ENCODE data around the gene AKAP13.

Gene AKAP13

DNA sequence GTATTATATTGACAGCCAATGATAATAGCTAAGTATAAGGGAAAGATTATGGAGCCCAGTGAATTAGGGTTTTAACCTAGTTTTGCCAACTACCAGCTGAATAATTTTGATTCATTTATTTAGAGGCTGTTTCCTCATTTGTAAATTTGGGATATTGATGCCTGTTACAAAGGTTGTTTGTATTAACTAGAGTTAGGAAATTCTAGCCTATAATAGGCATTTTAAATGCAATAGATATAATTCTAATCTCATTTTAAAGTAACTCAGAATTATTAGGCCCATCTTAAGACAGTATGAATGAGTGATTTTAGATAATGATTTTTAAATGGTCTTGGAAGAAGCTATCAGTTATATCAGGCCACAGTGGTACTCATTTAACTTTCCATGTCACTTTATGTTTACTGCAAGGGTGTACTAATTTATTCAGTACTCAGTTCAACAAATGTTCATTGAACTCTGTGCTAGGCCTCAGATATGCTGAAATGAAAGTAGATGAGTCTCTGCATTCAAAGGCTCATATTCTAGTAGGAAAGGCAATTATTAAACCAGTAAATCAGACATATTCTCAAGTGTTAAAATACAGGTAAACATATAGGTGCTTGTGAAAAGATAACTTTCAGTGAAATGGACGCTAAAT, 213.5 kb downstream of the AKAP13 start:
- no peak for DNase-seq (ENCODE audit: low read depth in 2 of 2)

GRCh38 chr15:85595804-85596536, 215.6 kb downstream of the AKAP13 start:
- DNase-seq (ENCODE audit: low read depth in 2 of 2), result no peak

GRCh38 chr15:85597155-85597815, 216.9 kb downstream of the AKAP13 start:
- DNase-seq (ENCODE audit: low read depth in 2 of 2), result no peak

- no peak for DNase-seq (ENCODE audit: low read depth in 2 of 2)
These were observed 217.8 kb downstream of the AKAP13 start for GRCh38 chr15:85598219-85598618.

GRCh38 chr15:85598718-85599398, 218.5 kb downstream of the AKAP13 start:
- no peak for DNase-seq (ENCODE audit: low read depth in 2 of 2)

GRCh38 chr15:85600001-85600400, 219.6 kb downstream of the AKAP13 start:
- DNase-seq (ENCODE audit: low read depth in 2 of 2), result no peak

DNA sequence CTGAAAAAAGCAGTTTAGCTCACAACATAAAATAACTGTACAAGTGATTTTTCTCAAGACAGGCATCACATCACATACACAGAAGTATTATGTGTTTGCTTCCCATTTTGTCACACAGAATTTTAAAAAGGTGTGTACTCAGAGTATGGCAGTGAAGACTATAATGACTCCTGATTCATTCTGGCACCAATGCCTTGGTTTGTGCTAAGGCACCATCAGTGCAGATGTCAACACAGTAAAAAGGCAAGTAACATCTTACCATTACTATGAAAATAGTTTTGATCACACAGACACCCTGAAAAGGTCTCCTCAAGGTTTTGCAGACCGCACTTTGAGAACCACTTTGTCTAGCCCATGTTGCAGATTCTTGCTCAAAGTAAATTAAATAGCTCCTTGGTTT, 222.8 kb downstream of the AKAP13 start:
- DNase-seq (ENCODE audit: low read depth in 2 of 2), result no peak

GRCh38 chr15:85603703-85604102, 223.3 kb downstream of the AKAP13 start:
- DNase-seq (ENCODE audit: low read depth in 2 of 2), result no peak

DNA sequence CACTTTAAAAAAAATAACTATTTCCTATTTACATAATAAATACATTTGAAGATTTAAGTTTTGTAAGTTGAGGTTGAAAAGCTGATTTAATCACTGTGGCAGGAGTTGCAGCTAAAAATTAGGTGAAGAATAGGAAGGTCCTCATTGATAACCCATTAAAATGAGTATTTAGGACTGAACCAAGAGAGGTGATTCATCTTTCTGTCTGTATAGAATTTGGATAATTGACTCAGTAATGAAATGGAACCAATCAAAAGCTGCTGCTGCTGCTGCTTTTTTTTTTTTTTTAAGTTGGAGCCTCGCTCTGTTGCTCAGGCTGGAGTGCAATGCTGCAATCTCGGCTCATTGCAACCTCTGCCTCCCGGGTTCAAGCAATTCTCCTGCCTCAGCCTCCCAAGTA, 223.8 kb downstream of the AKAP13 start:
- DNase-seq (ENCODE audit: low read depth in 2 of 2), result no peak

DNA sequence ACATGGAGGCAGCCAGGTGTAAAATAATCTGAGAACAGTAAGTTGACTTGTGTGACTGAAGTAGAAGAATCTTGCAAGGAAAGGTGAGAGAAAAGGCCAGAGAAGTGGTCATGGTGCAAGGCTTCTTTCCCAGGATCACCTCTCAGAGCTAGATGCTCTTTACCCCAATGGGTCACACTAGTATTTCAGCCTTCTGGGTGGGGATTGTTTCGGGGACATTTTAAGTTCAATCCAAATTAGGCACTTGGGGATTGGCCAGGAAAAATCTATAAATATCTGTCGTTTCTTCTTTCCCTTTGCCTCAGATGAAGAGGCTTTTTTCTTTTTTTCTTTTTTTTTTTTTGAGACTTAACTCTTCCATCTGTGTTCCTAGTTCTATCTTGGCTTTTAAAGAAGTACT, 226.3 kb downstream of the AKAP13 start:
- no peak for DNase-seq (ENCODE audit: low read depth in 2 of 2)

DNA sequence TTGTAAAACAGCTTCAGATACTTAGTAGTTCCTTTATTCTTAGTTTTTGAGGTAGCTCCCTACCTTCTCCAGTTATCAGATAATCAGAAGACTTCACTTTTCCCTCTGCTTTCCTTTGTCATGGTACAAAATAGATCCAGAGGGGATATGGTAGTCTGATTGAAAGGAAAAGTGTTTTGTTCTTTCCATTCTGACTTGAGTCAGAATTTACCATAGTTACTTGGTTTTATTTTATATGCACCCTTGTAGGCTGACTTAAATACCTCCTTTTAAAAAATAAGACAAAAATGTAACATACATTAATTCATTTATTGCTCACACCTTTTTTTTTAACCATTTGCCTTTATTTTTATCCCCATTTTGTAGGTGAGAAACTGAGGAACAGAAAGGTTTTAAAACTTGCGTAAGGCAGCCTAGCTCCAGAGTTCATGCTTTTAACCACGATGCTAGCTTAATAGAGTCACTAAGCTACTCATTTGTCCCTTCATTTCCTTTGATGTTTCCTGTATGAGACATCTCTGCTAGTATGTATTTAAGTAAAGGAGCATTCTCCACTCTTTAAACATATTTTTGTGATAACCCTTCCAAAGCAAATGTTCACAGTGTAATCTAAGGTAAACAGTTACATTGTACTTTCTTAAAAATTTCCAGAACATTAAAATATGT, 226.9 kb downstream of the AKAP13 start:
- no peak for DNase-seq (ENCODE audit: low read depth in 2 of 2)

DNA sequence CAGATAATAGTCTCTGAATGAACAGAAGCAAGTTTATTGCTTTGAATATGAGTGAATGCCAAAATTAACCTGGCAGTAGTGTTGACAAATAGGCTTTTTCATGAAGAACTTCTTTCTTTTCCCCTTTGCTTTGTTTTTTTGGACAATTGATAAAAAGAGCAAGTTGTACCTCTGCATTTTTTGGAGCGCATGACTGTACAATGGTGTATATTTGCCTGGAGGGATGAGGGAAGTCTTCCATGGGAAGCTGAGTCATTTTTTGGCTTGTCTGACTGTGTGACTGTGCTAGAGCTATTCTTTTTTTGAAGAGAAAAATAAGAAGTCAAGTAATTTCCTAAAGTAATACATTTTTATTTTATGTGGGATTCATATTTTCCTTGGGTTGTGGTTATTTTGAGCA, 227.4 kb downstream of the AKAP13 start:
- no peak for DNase-seq (ENCODE audit: low read depth in 2 of 2)

GRCh38 chr15:85609492-85609891, 229.1 kb downstream of the AKAP13 start:
- DNase-seq (ENCODE audit: low read depth in 2 of 2), result no peak

GRCh38 chr15:85611361-85611760, 231.0 kb downstream of the AKAP13 start:
- DNase-seq (ENCODE audit: low read depth in 2 of 2), result no peak

- DNase-seq (ENCODE audit: low read depth in 2 of 2), result no peak
These were observed 233.7 kb downstream of the AKAP13 start for GRCh38 chr15:85614059-85614458.

- DNase-seq (ENCODE audit: low read depth in 2 of 2), result no peak
These were observed 235.5 kb downstream of the AKAP13 start for GRCh38 chr15:85615930-85616329.

DNA sequence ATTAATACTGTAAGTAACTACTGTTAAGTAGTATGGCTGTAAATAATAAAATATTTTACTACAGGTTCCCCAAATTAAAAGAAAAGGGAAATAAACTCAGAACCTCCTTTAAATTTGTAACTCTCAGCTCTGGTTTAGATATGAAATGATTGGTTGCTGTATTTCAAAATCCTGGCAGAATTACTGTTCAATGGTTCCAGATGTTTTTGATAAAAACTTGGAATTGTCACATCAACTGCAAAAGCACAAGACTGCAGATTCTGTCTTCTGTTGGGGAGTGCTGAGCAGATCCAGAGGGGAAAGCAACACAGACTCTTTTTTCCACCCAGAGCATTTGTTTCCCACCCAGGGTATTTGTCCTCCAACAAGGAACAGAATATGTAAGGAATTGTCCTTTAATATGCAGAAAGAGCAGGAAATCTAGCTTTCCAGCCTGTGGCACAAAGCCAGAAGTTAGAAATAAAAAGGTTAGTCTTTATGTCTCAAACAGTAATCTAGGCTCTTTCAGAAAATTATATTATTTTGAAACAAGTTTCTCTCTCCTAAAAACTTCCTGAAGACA, 236.2 kb downstream of the AKAP13 start:
- DNase-seq (ENCODE audit: low read depth in 2 of 2), result no peak

DNA sequence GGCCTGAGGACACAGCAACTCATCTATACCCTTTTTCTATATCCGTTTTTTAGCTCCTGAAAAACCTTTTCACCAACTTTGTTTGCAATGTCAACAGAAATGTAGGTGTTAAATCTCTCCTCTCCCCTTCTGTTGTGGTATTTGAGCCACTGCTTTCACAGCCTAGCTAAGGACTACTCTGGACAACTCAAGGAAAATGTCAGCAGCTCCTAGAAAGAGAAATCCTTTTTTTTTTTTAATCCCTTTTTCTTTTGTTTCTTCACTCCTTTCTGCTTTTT, 237.8 kb downstream of the AKAP13 start:
- DNase-seq (ENCODE audit: low read depth in 2 of 2), result no peak

DNA sequence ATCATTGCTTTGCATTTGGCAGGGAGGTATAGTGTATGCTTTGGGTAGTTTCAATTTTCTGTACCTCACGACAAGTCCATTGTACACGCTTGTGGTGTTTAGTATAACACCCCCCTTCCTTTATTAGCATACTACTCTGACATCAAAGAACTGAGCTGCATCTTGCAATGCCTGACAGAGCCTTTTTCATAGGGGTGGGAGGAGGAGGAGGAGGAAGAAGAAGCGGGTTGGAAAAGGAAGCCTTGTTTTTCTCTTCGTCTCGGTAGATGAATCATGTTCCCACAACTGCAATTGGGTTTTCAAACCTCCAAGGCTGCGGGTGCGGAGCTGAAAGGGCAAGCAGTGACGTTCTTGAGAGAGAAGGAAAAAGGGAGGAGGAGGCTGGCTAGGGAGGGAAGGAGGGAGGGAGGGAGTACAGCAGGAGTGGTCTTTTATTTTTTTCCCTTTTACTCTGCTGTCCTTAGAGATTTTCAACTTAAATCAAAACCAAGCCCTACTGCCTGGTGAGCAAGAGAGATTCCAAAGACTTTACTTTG, 238.6 kb downstream of the AKAP13 start:
- DNase-seq (ENCODE audit: low read depth in 2 of 2), result peak; percentile 45 to 58

DNA sequence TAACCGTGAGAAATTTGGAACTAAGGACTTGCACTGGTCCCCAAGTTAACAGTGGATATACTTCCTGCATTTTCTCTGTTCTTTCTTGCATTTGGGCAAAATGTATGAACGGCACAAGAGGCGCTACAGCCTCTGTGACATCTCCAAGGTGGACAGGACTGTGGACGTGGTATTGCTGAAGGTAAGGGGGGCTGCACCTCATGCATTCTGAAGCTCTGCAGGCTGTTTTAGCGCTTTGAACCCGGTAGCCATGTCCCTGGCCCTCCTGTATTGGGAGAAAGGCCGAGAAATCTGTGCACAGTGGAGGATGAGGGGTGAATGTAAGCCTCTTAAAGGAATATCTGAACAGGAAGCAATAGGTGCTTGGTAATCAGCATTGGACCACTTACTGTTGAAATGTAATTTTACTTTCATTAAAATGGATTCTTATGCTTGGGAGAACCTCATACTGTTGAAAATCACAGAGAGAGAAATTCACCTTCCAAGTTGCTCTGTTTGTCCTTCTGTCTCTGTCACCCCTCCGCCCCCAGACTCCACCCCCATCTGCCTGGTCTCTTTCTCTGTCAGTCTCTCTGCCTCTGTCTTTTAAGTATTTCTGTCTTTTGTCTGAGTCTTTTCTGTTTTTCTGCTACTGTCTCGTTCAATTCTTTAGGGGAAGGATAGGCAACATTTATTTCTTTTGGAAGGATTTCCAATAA, 239.7 kb downstream of the AKAP13 start:
- DNase-seq (ENCODE audit: low read depth in 2 of 2), result no peak

DNA sequence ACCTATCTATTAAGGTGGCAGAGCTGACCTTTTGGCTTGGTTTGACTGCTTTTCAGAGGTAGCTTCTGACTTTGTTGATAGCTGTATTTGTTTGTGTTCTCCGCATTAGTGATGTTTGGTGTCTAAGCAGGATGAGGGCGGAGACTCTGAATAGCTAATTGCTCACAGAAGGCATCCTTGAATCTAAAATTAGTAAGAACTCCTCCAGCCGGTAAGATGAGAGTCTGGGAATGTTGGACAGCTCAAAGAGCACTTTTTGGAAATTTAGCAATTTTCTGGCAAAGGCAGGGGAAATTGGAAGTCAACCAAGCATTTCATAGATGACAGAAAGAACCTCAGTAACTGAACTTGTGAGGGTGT, 240.3 kb downstream of the AKAP13 start:
- DNase-seq (ENCODE audit: low read depth in 2 of 2), result no peak

Measured in stimulated activated CD8-positive, alpha-beta memory T cell treated with anti-CD3 and anti-CD28 coated beads, Interleukin-2, amount 100 ng/mL, for 48 hours (primary cell).